ENCODE data around the gene RNU1-4.
"Not testable (repeated sequence)": the region's sequence is repeated elsewhere in the genome, so short reads cannot be mapped to it uniquely, and the experiment has no call there.

The RNU1-4 gene

DNA sequence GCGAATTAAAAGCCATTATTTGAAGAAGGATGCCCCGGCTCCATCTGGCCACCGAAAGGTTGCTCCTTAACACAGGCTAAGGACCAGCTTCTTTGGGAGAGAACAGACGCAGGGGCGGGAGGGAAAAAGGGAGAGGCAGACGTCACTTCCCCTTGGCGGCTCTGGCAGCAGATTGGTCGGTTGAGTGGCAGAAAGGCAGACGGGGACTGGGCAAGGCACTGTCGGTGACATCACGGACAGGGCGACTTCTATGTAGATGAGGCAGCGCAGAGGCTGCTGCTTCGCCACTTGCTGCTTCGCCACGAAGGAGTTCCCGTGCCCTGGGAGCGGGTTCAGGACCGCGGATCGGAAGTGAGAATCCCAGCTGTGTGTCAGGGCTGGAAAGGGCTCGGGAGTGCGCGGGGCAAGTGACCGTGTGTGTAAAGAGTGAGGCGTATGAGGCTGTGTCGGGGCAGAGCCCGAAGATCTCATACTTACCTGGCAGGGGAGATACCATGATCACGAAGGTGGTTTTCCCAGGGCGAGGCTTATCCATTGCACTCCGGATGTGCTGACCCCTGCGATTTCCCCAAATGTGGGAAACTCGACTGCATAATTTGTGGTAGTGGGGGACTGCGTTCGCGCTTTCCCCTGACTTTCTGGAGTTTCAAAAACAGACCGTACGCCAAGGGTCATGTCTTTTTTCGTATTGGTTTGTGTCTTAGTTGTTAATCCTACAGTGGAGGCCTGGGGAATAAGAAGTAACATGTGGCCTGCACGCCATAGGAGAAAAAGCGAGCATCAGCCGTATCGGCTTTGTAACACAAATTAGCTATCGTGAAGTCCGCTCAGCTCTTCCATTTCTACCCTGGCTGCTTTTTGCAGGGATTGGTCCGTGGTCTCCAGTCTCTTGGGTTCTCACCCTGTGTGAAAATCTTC is at the start of gene RNU1-4:
Gene RNU1-4, plus strand, starts transcription at position 470 of the 918 bp plus-strand sequence.
- DNase-seq (ENCODE audit: low read depth), result not testable (repeated sequence)

DNA sequence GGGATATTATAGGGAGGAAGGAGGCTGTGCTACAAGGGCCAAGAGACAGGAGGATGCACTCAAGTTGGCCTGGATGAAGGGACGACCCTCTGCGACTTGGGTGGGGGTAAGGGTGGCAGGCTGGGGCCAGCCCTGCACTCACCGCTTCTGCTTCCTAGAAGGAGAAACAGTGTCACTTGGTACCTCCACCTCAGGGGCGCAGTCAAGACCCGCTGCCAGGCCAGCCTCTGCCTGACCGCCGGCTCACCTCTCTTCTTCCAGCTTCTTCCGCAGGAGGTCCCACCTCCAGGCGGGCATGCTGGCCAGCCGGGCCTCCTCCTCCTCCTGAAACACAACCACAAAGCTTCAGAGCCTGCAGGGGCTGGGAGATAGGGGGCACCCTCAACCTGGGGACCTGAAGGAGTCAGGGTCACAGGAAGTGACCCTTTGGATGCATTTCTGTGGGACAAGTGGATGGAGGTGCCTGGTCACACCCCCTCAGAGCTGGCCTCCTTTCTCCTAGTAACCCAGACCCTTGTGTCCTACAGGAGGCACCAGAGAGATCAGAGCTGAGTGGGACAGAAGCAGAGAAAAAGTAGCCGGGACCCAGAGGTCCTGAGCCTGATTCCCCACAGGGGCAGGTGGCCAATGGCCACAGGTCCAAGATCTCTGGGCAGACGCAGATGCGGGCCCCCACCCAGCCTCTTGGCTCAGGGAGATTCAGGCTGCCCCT is 49.2 kb upstream of the RNU1-4 start:
- not testable (repeated sequence) for DNase-seq (ENCODE audit: low read depth)

DNA sequence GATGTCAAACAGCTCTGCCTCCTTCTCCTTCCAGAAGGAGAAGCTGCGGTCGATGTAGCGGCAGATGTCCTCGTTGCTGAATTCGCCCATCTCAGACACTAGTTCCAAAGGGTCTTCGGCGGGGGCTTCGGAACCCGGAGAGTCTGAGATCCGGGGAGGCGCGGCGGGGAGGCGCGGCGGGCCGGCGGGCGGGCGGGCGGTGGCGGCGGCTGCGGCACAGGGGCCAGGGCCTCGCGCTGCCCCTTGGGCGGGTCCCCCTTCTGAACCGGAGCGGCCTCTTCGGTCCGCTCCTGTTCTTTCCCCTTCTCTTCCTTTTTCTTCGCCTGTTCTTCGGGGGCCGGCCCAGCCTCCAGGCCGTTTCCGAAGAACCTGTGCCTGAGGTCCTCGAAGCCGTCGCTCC is 48.0 kb upstream of the RNU1-4 start:
- not testable (repeated sequence) for DNase-seq (ENCODE audit: low read depth)

DNA sequence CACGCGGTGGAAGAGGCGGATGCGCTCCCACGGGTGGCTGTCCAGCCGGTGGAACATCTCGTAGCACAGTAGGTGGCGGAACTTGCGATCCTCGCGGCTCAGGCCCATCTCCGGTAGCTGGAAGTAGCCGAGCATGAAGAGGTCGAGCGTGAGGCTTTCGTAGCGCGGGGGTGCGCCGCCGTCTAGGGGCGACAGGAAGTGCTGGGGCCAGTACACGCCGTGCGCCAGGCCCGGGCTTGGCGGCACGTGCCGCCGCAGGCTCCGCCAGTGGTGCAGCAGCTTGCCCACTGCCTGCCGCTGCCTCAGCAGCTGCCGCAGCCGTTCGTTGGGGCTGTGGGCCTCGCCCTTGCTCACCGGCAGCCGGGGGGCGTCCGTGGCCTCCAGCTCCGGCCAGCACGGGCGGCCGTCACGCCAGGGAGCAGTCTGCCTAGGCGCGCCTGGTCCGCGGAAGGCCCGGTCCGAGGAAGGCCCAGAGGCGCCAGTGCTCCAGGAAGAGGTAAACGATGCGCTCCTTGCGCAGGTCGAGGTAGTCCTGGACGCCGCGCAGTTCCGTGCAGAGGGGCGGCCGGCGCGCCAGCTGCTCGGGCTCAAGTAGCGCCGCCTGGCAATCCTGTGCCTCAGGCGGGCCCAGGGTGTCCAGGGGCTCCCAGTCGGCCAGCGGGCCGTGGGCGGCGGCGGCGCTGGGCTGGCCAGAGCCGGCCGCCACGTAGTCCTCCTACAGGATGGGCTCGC is 47.4 kb upstream of the RNU1-4 start:
- not testable (repeated sequence) for DNase-seq (ENCODE audit: low read depth)

DNA sequence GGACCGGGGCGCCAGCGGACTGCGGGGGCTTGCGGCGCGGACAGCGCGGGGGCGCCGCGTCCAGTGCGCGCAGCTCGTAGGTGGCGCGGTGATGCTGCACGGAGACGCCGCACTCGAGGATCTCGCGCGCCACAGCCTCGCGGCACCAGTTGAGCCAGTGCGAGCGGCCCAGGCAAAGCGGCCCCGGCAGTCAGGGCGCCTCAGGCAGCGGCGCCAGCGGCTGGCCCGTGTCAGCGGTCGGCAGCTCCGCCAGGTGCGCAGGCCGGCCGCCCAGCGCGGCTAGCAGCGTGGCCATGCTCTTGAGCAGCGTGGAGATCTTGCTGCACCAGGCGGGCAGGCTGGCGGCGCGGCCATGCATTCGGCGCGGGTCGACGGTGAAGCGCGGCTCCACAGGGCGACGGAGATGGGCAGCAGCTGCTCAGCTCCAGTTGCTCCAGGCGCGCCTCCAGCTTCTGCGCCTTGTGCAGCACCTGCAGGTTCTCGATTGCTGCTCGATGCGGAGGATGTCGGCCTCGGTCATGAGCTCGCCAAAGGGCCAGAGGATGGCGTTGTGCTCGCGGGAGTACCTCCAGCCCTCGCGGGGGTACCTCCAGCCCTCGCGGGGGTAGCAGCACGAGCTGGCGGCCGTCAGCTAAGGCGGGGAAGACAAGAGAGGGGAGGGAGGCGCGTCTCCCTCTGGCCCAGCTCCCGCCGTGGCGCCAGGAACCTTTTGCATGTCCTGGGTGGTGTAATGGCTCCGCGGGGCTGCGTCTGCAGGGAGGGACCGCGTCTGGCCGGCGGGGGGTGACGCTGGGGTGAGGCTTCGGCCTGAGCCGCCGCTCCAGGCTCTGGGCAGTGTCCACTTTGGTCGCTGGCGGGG is 46.6 kb upstream of the RNU1-4 start:
- DNase-seq (ENCODE audit: low read depth), result not testable (repeated sequence)

DNA sequence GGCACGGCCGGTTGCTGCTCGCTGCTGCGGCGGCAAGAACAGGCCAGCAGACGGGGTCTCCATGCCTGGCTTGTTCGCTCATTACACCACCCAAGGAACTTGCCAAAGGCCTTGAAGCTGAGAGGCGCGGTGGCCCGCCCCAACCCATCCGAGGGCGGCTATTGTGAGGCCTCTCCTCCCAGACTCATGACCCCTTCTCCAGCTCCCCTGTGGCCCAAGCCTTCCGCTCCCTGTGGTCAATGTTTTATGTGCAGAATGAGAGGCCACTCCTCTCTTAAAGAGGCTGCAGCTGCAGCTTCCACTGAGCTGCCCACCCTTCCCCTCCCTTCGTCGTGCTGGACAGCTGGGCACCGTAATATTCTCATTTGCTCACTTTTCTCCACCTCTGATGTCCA is 46.0 kb upstream of the RNU1-4 start:
- not testable (repeated sequence) for DNase-seq (ENCODE audit: low read depth)

DNA sequence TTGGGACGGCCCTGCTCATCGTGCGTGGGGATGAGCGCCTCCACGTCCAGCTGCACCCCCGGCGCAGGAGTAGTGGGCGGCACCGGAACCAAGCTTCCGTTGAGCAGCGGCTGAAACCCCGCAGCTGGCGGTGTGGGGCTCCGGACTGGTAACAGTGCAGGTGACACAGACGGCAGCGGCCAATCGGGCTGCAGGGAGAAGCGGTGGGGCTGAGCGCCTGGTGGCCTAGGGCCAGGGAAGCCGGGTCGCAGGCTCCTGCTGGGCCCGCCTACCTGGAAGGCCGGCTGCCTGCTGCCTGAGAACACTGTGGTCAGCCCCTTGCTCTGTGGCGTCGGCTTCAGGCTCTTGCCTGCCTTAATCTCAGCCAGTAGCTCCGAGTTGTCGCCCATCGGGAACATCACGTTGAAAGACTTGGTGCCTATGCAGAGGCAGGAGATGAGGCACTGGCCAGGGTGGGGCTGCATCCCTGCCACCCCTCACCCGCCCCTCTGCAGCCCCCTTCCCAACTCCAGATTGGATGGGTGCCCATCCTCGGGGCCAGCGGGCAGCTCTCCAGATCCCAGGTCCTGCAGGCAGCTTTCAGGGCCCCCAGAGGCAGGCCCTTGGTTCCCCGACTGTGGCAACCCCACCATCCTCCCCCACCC is 43.7 kb upstream of the RNU1-4 start:
- not testable (repeated sequence) for DNase-seq (ENCODE audit: low read depth)

DNA sequence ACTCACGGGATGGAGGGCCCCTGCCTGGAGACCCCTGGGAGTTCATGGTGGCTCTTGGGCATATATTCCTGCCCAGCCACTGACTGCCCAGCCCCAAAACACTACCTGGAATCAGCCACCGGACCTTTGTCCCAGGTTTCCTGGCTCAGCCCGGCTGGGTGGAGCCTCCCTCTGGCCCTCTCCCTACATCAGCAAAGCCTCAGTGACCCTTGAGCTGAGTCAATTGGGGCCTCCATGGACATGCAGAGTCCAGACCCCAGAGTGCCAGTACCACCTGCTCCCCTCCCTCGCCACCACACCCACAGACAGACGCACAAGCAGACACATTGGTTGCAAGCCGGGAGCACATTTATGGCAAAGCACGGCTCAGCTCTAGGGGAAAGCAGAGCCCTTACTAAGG is 43.2 kb upstream of the RNU1-4 start:
- not testable (repeated sequence) for DNase-seq (ENCODE audit: low read depth)

DNA sequence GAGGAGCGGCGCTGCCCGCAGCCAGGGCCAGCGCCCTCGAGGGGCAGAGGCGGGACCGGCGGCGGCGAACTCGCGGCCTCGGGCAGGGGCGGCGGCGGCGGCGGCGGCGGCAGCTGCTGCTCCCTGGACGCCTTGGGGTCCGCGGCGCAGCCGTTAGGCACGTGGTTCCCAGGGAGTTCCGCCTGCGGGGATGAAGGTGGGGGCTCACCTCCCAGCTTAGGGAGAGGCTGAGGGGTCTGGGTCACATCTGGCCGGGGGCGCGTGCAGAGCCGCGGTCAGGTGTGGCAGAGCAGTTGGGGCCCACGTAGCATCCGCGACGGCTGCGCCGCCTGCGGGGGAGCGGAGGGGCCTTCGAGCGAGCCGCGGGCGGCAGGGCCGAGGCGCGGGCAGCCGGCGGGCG is 40.9 kb upstream of the RNU1-4 start:
- DNase-seq (ENCODE audit: low read depth), result not testable (repeated sequence)

DNA sequence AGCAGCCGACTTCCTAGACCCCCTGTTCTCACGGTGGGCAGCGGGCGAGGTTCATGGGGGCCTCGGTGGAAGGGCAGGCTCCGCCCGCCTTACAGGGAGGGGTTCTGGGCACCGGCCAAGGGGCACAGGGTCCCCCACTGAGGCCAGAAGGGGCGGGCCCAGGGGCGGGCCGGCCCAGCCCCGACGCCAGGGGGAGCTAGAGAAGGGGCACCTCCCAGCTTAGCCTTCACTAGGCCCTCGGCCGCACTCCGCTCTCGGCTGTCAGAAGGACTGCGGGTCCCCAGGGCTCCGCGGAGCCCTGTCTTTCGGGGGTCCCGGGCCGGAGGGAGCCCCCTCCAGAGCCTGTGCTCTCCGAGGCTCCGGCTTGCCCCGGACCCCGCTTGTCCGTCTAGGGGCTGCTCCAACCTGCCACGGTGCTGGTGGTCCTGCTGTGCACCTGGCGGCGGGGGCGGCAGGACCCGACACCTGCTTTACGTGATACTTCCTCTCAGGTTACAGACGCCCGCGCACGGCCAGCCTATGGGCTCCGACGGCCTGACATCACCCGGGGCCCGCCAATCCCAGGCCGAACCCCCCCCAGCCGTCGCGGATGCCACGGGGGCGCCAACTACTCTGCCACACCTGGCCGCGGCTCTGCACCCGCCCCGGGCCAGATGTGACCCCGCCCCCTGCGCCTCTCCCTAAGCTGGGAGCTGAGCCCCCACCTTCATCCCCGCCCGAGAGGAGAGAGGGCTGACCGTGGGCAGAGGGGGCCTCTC is 40.0 kb upstream of the RNU1-4 start:
- not testable (repeated sequence) for DNase-seq (ENCODE audit: low read depth)

DNA sequence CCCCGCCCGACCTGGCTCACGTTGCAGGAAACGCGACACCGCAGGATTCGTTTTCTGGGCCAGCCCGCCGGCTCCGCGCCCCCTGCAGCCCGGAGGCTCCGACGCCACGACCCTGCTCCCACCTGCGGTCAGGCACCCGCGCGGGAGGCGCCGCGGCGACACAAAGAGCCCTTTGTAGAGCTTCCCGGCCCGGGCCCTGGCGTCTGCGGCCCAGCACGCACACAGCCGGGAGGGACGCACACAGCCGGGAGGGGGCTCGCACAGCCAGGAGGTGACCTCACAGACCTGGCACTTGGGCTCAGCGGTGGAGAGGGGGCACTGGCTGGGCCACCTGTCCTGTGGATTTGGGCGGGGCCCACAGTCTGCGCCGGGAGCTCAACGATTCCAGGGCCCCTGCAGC is 39.1 kb upstream of the RNU1-4 start:
- DNase-seq (ENCODE audit: low read depth), result not testable (repeated sequence)

DNA sequence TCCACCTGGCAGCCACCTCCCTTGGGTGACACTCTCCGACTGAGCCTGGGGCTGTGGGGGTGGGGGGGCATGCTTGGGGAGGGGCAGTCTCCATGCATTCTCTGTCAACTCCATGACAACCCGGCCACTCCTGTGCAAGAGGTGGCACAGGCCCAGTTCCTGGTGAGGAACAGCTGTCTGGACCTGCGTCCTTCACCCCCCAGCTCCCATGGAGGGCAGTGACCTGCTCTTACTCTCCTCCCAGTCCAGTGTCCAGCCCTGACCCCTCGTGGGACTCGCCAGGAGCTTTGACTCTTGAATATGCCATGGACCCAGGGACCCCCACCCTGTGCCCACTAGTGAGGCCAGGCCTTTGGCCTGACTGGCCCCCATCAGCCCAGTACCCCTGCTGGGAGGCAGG is 38.0 kb upstream of the RNU1-4 start:
- not testable (repeated sequence) for DNase-seq (ENCODE audit: low read depth)

DNA sequence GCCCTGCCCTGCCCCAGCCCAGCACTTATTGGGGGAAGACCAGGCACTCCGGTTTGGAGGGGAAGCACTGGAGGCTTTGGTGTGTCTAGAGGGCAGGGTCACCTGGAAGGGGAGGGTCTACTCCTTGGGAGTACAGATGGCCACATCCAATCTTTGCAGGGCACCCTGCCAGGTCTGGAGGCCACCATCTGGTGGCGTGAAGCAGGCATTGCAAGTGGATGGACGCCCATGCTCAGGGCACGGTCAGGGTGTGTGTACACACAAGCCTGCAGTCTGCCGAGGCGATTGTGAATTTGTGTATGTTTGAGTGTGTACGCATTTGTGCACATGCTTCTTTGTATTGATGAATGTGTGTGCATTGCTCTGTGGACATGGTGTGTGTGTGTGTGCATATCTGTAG is 37.2 kb upstream of the RNU1-4 start:
- not testable (repeated sequence) for DNase-seq (ENCODE audit: low read depth)

DNA sequence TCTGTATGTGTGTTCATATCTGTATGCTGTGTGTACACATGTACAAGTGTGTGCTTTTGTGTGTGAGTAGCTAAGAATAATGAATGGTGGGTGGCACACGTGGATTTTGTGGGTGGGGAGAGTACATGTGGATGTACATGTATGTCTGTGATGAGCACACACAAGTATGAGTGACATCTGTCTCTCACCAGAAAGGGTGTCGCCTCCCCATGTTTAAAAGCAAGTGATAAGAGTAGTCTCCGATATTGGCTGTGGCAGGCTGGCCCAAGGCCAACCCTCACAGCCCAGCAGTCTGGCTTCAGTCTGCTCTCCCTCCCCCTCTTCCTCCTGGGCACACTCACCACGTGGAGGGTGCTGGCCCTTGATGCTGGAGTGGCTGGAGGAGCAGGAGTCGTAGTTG is 36.7 kb upstream of the RNU1-4 start:
- DNase-seq (ENCODE audit: low read depth), result not testable (repeated sequence)

DNA sequence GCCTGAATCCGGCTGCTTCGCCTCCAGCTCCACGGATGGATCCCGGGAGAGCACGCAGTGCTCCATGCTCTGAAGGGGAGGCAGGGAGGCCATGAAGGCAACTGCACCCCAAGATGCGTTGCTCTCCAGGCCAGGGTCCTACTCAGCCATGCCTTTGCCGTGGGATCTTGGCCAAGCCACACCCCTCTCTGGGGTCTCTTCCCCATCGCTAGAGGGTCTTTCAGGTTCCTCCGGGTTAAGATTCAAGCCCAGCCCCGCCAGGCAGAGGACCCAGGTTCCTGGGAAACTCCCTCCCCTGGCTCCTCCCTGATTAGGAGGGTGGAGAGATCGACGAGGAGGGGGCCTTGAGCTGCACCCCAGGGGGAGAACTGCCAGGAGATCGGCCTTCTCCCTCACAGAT is 36.2 kb upstream of the RNU1-4 start:
- not testable (repeated sequence) for DNase-seq (ENCODE audit: low read depth)

DNA sequence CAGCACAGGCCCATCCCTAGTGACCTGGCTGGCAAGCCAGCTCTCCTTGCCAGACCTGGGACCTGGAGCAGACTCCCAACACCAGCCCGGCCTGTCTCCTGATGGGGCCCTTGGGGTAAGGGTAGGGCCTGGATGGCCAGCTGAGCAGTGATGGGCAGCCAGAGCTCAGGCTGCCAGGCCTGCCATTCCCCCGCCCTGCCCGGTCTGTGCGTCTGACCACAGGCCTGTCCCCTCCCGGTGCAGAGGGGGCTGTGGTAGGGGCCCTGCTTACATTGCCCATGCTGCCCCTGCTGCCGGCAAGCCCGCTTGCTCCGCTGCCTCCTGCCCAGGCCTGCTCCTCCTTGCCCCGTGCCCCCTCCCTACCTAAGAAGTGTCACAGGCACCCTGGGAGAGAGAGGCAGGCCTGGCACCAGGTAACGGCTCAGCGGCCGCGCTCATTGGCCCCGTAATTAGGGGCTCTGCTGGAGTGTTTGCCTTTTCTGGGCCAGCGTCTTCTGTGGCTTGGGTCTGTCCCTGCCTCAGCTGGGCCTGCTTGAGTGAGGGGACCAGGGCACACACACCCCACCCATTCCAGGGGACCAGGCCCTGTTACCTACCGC is 35.7 kb upstream of the RNU1-4 start:
- DNase-seq (ENCODE audit: low read depth), result not testable (repeated sequence)

DNA sequence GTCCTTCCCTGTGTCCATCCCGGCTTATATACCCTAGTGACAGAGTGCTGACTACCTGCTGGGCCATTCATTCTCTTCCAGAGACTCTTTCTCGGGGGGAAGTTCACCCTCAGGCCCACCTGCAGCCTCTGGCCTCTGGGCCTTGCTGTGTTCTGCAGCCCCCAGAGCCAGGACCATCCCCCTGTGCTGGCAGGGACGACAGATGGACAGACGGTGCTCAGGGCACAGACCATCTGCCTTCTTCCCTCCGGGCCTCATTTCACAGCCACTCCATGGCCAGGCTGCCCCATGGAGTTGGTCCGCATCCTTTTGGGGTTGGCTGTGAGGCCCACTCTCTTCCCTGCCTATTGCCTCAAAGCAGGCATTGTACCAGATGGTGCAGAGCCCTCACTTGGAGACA is 34.0 kb upstream of the RNU1-4 start:
- DNase-seq (ENCODE audit: low read depth), result not testable (repeated sequence)

DNA sequence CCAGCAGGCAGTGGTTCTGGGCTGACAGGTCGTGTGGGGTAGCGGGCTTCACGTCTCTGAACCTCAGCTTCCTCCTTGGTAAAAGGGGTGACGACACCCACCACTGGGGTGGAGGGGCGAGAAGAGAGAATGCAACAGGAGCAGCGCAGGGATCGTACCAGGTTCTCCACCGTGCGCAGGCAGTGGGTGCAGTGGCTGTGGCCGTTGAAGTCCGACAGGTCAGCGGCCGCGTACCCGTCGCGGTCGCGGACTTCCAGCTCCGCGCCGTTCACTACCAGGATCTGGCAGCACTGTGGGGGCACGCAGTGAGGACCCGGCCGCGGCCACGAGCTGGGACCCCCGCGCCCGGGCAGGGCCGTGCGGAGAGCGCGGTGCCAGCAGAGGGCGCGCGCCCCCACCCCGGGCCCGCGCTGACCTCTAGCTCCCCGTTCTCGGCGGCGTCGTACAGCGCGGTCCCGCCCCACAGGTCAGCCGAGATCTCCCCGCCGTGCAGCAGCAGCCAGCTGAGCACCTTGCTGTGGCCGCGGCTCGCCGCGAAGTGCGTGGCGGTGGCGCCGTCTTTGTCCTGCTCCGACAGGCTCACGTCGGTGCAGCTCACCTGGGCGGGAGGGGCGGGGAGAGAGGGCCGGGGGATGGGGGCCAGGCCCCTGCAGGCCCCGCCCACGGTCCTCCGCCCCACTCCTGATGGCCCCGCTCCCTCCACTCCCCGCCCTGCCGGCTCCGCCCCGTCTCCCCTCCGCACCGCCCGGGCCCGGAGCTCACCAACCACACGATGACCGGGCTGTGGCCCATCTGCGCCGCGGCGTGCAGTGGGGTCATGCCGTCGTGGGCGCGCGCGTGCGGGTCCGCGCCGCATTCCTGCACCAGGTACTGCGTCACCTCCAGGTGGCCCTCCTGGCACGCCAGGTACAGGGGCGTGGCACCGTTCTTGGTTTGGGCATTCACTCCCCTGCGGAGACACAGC is 32.9 kb upstream of the RNU1-4 start:
- not testable (repeated sequence) for DNase-seq (ENCODE audit: low read depth)
